SK-N-SH treated with all-trans-retinoic acid at 6 μM for 48 hours (cell line): ENCODE data around the gene DNAAF5.

Experiments used
- ARNTL ChIP-seq: fragments of 450-650 bp; formaldehyde crosslinking; IDR thresholded peaks from 2 replicates; pipeline ENCODE4 v1.5.0; 2020; ENCODE audit warnings: low read depth, mild to moderate bottlenecking, moderate library complexity, borderline replicate concordance
- CREB5 ChIP-seq: fragments of 250-450 bp; sonication (Bioruptor Pico); IDR thresholded peaks from 2 replicates; pipeline ENCODE4 v1.5.1; 2020; ENCODE audit warnings: low read depth, mild to moderate bottlenecking, moderate library complexity
- ESRRG ChIP-seq: fragments of 250-450 bp; sonication (Bioruptor Pico); IDR thresholded peaks from 2 replicates; pipeline ENCODE4 v1.6.1; 2021; ENCODE audit warnings: mild to moderate bottlenecking
- ZFP3 ChIP-seq: fragments of 250-450 bp; sonication (Bioruptor Pico); IDR thresholded peaks from 2 replicates; pipeline ENCODE4 v1.5.0; 2020; ENCODE audit warnings: mild to moderate bottlenecking, moderate library complexity

- TF ChIP-seq ESRRG, result no peak
- TF ChIP-seq ZFP3 (CRISPR knock-in tag), result no peak
- no peak for TF ChIP-seq ARNTL (CRISPR knock-in tag)
- no peak for TF ChIP-seq CREB5 (CRISPR knock-in tag)
These were observed 25.3 kb upstream of the DNAAF5 start for GRCh38 chr7:701086-701671.
